ENCODE data around the gene CENPM.

Gene CENPM

GRCh38 chr22:41946629-41947423 is at the start of gene CENPM:
CENPM (minus strand) TSS chr22:41947152; CDS start chr22:41947076, 76 bp downstream.
- no peak for FAIRE-seq

DNA sequence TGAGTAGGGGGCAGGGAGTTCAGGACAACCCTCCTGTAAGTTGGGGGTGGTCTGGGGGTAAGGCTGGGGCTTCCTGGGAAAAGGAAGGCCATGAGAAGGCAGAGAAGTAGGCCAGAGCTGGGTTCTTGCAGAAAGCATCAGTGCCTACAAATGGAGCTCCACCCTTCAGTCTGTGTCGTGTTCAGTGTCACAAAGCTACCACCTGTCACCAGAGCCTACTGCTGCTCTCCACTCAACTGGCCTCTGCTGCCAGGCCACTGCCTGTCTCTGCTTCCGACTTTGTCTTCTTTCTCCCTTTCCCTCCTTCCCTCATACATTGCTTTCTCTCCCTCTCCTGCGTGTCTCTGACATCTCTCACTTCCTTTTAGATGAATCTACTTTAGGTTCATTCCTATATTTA is 48.3 kb upstream of the CENPM start:
- FAIRE-seq = no peak

DNA sequence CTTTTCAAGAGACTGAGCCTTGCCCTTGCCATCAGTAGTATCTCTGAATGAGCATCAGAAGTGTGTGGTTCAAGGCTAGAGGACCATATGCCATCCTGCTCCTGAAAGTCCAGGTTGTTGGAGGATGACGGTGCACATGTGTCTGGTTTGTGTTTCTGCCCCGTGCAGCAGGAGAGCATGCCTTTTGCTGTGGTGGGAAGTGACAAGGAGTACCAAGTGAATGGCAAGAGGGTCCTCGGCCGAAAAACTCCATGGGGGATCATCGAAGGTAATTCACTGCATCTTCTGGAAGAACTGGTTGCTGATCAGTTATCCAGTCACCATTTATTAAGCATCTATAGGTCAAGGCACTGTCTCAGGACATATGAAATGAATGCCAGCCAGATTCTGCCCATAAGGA is 45.5 kb upstream of the CENPM start:
- FAIRE-seq = no peak

- no peak for FAIRE-seq
Observed at GRCh38 chr22:41991111-41991510, 44.2 kb upstream of the CENPM start.

- FAIRE-seq = no peak
Observed at GRCh38 chr22:41989246-41989645, 42.3 kb upstream of the CENPM start.

- FAIRE-seq = no peak
Observed at GRCh38 chr22:41987276-41987675, 40.3 kb upstream of the CENPM start.

GRCh38 chr22:41983513-41984405 is 36.8 kb upstream of the CENPM start:
- FAIRE-seq = no peak

DNA sequence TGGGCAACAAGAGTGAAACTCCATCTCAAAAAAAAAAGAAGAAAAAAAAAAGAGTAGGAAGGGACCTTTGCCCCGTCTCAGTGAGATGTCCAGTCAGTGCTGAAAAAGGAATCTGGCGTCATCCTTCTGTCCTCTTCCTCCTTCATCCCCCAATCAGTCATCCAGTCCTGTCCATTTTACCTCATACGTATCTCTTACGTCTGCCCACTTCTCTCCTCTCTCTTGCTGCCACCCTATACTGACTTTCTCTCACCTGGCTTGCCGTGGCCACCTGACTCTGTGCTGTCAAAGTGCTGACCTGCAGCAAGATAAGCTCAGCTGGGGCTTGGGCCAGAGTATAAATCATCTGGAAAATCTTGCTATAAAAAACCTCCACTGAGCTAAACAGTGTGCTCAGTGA is 35.9 kb upstream of the CENPM start:
- FAIRE-seq = no peak

DNA sequence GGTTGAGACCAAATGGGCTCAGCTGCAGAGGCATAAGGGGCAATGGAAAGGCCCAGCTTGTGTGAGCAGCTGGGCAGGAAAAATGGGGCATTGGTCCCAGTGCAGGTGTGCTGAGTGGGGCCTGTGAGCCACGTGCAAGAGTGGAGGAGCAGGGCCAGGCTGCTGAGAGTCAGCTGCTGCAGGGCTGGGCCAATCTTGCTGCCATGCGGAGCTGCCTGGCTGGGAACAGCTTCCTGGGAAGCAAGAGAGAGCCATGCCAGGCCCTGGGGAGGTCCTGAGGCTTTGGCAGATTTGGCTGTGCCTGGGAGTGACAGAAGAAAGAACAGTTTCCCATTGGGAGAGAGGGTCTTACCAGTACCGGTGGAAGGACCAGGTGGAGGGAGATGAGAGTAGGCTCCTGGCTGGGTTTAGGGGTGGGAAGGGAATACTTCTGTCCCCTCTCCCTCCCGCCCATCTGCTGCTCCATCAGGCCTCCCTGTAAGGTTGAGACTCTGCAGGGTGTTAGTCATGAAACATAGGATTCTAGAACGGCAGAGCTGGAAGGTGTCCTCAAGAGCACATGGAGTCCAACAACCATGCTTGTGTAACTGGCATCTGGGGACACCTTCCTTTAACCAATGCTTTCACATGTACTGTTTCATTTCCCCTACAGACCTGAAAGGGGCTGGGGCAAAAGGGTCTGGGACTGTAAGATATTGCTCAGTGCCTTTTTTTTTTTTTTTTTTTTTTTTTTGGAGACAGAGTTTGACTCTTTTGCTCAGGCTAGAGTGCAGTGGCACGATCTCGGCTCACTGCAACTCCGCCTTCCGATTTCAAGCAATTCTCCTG is 32.7 kb upstream of the CENPM start:
- FAIRE-seq = no peak

- FAIRE-seq = no peak
Observed at GRCh38 chr22:41978732-41979131, 31.8 kb upstream of the CENPM start.

GRCh38 chr22:41976961-41977566 is 30.1 kb upstream of the CENPM start:
- FAIRE-seq = no peak

DNA sequence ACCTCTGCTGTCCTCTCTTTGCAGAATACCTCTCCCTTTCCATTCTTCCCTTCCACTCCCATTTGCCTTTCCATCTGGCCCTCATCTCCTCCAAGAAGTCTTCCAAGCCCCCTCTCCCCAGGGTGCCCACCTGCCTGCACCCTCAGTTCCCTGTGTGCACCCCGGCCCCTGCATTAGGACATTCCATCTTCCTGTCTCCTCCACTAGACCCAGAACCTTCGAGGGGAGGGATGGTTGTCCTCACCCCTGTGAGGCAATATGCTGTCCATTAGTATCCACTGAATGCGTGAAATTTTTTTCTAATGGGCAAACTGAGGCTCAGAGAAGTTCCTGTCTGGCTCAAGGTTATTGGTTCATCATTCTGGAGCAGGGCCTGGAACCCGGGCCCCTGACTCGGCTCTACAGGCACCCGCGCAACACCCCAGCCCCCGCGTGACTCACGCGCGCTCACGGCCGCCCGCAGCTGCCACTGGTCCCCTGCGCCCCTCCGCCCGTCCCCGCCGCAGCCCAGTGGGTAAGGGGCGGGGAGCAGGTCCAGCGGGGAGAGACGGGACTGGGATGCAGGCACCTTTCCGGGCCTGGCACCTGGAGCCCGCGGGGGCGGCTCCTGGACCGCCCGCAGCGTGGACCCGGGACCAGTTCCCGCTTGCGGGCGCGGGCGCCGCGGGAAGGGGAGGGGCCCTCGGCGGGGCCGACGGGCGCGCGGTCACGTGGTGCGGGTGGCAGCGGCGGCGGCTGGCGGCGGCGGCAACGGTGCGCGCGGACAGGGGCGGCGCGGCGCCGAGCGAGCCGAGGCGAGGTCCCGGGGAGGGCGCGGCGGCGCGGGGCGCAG is 29.3 kb upstream of the CENPM start:
- no peak for FAIRE-seq

DNA sequence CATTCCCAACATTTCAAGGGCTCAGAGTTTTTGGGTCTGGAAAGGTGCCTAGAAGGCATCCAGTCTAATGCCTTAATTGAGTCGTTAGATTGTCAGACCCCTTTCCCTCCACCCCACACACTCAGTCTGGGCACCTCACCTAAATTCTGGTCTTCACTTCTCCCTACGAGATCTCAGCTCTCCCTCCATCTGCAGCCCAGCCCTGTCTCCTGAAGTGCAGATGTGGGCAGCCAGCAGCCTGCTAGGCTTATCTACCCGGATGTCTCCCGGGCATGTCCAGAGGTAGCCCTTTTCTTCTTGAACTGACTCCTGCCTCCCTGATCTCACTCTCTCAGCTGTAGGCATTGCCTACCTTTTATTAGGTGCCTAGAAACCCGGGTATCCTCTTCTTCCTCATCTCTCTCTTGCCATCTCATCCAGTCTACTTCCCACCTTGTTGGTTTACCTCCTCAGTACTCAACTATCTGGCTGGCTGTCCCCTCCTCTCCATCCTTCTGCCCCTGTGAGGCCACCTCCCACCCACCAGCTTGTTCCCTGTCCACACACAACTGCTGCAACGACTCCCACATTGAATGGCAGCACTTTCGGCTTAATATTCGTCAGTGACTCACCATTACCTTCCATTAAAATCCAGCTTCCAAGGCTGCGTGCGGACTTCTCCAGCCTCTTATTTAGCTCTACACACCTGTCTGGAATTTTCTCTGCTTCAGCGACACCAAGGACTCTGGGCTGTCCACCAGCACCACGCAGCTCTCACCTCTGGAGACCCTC is 28.5 kb upstream of the CENPM start:
- FAIRE-seq = no peak

- FAIRE-seq = no peak
Observed at GRCh38 chr22:41974691-41975290, 27.8 kb upstream of the CENPM start.

DNA sequence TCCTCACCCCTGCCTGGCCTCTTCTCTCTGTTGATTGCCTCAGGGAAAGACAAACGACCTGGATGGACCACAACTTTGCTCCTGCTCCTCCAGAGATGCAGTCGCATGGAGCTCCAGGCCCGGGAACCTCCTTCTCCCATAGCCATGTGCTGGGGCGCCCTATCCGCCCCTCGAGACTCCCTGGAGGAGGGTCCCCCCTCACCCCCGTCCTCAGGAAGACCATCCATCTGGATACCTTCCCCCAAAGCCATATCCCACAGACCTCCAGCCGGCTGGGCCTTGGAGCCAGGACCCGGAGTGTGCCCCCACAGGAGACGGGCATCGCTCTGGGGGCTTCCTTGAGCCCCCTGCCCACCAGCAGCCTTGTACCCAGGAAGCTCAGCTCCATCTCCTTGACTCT is 24.5 kb upstream of the CENPM start:
- FAIRE-seq = no peak

DNA sequence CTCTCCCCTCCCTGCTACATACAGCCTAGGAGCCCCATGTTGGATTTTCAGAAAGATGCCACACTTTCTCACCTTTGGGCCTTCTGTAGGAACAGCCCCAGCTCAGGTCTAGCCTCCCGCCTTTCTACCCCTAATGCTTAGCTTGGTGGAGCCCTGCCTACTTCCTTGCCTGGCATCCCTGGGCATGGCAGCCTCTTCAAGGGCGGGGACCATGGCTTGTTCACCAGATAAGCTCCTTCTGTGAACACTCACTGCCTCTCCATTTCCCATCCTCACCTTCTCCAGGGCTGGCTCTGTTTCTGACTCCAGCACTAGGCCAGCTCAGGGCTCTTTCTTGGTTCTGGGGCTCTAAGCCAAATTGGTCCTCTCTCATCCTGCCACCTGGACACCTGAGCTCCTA is 23.6 kb upstream of the CENPM start:
- FAIRE-seq = no peak

DNA sequence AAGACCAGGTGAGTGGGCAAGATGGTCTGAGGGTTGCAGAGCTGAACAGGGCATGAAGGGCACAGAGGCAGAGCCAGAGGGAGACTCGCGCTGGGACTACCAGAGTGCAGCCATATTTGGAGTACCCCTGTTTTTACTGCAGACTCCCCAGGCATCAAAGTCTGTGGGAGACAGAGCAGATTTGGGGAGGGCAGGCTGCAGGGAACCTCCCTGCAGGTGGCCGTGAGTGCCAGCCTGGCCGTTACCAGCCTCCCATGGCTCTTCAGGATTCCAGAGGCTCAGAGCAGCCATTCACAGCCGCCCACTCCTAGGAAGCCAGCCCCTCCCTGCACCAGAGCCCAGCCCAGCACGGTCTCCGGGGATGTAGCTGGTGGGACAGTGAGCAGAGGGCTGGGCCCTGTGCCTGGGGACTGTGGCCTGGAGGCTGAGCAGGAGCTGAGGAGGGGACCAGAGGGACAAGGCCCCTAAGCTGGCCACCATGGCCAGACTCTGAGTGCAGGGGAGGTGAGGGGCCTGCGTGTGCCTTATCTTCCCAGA is 22.2 kb upstream of the CENPM start, which contains the start of gene SEPTIN3:
SEPTIN3 (plus strand) TSS at position 334 of the 537 bp plus-strand sequence. CDS start 2,050 bp downstream, outside the sequence.
- FAIRE-seq = no peak

GRCh38 chr22:41968601-41969000 is 21.6 kb upstream of the CENPM start:
- no peak for FAIRE-seq

- FAIRE-seq = no peak
Observed at GRCh38 chr22:41966607-41967240, 19.8 kb upstream of the CENPM start.
